UCSD-AML1 (cell line): ENCODE data around the gene TEX11.

Experiments
- DNase-seq: peaks from one replicate; lab custom pipeline; 2025; ENCODE audit not compliant: unreplicated experiment; lab: John Stamatoyannopoulos, UW

TEX11 gene

DNA sequence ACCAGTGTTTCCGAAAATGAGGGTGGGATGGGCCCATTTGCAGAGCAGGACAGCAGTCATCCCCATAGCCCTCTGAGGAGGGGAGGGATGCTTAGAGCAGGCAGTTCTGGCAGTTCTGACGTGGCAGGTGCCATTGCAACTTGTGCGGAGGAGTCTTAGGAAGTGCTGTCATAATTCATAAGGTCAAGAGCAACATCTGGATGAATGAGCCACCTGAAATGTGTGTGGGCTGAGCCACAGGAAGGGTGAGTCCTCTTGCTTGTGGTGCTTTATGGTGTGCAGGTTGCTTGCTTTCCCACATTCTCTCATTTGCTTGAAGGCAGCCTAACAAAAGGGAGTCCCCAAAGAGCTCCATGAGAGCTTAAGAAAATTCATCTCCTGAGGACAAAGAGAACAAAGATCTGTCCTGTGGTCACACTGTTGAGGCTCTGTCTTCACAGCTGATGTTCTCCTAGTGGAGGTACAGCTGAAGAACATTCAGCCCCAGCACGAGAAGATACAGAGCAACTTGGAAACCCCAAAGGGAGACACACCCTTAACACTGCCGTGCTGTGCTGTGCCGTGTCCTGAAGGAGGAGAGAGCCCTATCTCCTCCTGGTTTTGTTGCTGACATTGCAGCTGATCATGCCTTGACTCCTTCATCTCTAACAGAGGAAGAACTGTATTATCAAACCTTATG, 403.6 kb downstream of the TEX11 start:
- DNase-seq = no peak

DNA sequence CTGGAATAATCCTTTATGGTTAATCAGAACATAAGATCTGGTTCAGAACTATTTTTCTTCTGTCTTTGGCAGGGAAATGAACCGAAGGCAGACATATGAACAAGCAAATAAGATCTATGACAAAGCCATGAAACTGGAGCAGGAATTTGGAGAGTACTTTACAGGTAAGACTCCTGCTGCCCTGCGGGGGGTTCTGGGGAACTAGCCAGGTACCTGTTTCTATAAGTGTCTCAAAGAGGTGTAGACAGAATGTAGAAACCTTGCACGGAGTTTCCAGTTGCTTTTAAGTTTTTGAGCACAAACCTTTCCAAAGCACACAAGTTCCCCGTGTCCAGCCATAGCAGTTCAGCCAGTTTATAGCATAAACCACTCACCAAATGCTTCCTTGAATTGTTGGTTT, 407.7 kb downstream of the TEX11 start:
- no peak for DNase-seq

DNA sequence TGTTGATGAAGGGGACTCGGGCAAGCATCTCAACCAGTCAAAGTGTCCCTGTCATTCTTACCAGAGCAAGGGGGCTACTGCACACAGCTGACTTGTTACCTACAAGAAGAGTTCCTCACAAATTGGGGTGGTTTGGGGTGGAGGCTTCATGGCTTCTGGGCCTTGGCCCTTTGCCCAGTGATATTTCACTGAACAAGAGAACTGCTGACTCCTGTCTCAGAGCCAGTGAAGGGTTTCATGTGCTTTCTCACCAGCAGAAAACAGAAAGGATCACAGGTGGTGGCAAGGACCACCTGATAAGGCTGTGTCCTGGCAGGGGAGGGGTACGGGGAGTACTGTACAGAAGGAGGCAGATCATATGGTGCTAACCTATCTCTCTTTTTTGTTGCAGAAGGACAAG, 410.4 kb downstream of the TEX11 start:
- DNase-seq = no peak

DNA sequence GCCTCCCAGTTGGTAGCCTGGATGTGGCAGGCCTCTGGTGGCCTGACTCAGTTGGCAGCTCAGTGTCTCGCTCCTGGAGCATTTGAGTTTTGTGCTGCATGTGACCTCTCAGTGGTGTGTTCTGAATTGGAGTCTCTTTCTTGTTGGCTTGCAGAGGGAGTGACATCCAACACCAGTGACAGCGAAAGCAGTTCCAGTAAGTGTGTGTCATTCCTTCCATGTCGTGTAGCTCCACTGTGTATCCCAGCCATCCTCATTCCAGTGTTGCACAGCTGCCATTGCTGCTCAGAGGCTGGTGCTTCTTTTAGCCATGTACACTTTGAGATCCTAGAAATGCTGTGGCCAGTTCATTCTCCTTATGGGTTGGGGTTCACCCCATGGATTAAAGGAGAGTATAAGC, 411.5 kb downstream of the TEX11 start:
- DNase-seq = no peak

DNA sequence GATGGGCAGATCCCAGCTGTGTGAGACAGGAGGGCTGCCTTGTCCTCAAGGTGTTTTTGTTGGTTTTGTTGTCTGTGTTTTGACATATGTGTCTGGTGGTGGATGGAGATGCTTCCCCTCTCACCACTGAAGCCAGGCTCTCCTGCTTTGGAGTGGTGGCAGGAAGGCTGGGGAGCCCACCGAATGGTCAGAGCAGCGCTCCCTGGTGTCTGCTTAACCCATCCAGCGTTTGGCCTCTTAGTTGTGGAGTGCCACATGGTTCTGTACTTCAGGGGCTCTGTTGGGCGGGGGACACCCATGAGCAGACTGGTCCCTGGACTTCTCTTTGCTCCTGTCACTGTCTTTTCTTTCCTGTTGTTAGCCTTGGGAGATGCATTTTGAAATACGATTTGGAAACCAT, 412.0 kb downstream of the TEX11 start:
- no peak for DNase-seq

DNA sequence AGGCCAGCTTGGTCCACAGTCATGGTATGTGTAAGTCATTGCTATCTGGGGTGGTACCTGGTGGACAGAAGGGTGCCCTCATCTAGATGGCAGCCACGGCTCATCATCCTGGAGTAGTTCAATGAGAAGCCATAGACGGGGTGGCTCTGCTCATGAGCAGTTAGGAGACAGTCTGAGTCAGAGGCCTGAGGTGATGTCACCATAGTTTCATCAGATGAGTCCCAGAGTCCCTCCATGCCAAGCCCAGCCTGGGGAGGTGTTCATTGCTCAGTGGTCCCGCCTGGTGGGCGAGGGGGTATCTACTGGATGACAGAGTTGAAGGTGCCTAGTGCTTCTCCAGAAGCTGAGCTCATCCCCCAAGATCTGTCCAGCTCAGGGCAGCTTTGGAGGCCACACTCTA, 414.1 kb downstream of the TEX11 start:
- no peak for DNase-seq

DNA sequence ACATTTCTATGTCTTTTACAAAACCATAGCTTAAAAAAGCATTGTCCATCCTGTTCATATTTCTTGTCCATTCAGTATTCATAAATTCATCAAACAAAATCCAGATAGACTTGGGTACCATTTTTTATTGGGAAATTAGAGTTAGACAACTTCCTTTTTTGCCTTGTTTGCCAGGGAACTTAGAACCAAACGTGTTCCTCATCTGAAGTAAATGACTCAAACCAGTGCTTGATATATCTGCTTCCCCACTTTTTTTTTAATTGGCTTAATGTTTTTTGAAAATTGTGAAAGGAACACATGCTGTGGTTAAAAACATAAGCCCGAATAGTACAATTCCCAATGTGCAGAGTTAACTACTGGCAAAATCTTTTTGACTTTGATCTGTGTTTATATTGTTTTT, 419.7 kb downstream of the TEX11 start:
- no peak for DNase-seq

DNA sequence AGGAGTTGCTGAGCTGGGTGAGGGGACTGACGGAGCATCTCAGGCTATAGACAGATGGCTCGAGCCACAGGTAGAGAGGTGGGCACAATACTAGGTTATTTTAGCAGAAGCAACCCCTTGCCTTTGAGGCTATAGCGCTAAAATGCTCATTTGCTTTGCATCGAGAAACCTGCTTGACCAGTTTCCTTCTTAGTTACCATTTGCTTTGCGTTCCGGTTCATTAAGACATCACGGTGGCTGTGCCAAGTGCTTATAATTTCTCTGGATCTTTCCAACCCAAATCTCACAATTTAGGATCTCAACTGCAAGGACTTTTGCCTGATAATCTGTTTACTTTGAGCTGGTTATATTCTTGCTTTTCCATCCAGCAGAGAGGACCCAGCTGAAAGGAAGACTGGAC, 423.0 kb downstream of the TEX11 start:
- no peak for DNase-seq

DNA sequence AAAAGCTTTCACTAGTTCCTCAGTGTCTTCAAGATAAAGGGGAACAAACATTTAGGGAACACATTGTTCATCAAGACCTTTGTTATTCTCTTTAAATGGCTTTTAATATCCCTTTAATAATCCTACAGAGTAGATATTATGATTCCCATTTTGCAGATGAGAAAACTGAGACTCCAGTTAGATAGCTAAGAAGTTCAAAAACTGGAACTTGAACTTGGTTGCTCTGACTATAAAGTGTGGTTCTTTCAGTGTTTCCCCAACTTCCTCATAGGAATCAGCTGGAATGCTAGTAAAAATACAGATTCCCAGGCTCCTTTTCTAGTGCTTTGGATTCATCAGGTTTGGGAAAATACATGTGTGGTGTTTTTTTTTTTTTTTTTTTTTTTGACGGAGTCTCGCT, 426.2 kb downstream of the TEX11 start:
- no peak for DNase-seq

DNA sequence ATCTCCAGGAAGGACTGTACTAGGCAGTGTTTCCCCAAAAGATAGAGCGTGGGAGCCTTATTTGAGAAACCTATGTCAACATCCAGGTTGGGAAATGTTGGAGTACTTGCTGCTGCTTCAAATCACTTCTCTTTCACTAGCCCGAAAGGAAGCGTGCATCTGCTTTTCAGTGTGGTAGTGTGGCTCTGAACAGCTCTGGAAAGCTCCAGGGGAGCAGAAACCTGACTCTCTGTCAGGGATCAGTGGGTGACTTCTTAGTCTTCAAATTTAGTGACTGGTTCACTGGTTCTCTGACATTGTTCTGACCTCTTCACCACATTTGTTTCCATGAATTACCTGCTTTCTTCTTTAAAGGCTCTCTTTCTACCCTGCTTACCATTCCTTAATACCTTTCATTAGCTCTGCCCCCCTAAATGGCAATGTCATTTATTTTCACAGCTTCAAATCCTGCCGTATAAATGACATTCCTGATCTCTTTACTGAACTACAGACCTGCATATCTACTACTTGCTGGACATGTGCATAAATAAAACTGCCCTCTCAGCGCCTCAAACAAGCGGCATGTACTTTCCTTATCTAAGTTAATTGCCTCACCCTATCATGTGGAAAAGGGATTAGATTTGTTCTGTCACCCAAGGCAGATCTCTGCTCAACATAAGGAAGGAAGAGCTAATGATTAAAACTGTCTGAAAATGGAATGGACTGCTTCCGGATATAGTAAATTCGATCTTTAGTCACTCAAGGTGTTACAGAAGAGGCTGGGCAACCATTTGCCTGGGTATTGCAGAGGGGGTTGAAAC, 426.8 kb downstream of the TEX11 start:
- DNase-seq = no peak

DNA sequence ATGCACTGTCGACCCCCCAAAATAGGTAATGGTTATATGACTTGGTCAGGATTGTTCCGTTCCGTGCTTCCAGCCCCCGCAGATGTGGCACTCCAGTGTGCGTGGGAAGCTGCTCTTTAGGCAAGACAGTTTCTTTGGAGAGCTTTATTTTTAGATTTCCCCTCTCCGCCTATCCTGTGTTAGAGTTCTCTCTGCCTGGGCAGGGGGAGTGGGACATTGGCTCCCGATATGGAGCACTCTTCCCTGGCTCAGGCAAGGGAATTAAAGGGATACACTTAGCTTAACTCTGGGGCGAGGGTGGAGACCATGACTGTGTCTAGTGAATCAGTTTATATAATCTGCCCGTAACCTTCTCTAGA, 427.9 kb downstream of the TEX11 start:
- DNase-seq = no peak

DNA sequence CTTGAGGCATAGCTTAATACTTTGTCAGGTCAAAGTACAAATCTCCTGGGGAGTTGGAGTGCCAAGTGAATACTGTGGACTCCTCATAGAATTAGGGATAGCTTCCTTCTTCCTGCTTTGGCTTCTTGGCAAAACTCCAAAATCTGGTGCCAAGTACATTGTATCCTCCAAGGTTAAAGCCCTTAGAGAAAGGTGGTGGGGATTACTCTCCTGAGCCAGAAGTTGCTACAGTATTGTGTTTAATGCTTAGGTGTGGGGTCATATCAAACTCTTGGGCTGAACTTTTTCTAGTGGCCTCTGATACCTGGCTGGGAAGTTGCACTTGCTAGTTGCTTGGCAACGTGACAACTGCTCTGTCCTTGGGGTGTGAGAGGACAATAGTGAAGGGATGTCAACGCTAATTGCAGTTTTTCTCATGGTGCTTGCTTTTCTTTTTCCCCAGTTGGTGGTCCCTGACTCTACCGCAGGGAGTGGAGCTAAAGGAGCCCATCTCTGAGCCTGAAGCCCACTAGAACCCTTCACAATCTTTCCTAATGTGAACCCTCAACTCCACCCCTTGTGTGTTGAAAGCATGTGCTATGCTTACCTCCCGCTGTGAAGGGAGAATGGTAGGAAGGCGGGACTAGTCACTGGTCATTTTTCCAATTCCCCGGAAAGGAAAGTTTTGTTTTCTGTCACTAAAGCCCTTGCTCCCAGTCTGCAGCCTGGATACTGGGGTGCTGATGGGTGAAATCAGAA, 428.4 kb downstream of the TEX11 start:
- DNase-seq = no peak

DNA sequence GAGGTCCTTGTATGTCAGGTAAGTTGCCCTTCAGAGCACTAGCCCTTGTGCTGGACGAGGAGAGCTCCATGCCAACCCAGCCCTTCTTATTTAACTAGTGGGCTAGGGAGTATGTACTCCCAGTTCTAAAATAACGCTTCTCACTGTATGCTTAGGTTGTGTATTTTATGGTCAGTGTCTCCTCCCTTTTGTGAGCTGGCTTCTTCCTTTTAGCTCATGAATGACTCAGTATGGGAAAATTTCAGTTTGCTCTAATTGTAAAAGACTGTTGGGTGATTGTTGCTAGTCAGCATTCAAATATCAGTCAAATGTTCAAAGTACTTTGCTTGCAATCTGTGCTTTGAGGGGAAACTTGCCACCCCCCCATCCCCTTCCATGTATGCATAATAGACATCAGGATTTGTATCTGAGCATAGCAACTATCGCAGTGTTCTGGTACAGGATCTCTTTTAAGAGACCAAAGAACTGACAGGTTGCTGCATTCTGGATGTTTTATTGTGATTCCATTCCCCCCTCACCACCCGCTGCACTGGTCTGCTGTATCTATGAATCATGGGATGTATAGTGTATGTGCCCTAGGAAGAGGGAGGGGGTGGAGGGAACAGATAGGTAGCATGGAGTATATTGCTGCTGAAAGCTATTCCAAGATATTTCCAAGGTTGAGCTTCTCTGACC, 429.1 kb downstream of the TEX11 start:
- no peak for DNase-seq
